RKO (cell line): Measurements from ENCODE around the gene IL37.
"Not testable (repeated sequence)": the region's sequence is repeated elsewhere in the genome, so short reads cannot be mapped to it uniquely, and the experiment has no call there.

Experiments used
- DNase-seq: peaks from one replicate; pipeline ENCODE4 v3.0.0-alpha.2; 2016; ENCODE audit warnings: low spot score

Gene IL37

DNA sequence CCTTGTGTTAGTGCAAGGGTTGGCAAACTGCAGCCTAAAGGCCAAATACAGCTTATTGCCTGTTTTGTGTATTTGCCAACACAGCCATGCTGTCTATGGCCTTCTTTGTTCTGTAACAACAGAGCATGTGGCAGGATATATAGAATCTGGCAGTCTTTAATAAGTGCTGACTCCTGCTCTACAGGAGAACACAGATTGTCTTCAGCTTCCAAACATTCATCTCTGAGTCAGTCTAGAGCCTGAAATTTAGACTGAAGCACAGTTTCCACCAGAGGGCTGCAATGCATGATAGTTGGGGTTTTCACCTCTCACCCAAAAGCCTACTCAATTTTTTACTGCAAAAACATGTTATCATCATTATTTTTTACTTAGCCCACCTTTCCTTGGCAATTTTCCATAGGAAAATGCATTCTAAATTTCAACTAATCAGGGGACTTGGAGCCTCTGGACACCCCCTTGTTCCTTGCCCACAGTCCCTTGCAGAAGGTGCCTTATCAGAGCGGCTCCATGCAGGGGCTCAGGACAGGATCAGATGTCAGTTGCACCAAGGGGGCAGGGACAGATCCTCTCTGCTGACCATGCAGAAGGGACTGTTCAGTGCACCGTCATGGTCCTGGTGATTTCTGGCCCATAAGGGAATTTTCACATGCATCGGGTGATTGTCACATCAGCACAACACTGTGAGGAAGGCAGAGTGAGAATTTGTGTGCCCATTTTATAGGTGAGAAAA lies 12.4 kb downstream of the IL37 start:
- DNase-seq = no peak

DNA sequence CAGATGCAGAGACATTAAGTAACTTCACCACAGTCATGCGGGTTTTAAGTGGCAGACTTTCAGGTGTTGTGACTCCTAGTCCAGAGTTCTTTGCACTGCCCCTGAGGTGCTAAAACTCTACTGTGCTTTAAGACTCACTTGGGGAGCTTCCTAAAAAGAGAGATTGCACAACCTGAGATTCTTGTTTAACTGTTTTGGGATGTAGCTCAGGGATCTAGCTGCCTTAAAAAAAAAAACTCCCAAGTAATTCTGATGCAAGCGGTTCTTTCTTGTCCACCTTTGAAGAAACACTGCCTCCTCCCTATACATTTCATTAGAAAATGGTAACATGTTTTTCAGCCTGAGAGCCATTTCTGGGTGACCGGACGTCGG lies 13.0 kb downstream of the IL37 start:
- no peak for DNase-seq

DNA sequence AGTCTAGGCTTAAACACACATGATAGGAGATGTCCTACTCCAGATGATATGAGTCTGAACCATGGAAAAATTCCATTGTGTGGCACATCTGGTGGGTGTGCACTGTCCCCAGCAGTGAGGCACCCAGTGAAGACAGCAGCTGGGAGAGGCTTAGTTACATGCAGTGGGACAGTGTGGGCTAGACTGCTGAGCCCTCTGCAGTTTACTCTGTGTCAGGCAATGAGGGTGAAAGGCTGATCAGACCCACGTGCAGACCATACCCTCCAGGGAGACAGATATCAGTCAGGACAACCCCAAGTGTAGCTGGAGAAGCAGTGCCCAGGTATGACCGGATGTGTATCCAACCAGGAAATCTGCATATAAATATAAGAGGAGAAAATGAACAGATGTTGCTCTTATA lies 13.4 kb downstream of the IL37 start:
- DNase-seq = no peak

DNA sequence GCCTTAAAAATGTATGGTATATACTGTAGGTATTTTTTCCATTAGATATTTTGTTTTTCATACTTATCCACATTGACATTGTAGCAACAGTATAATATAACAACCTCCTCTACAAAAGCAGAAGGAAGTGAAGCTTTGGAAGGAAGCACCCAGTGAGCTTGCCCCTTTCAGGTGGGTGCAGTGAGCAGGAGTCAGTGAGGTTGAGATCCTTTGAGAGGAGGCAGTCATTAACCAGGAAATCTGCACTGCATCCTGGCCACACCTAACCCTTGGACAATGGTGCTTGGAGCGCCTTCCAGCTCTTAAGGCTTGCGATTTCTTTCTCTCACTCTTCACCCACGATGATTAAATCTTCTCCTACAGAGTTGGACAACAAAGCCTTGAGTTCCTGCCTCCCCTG lies 13.9 kb downstream of the IL37 start:
- no peak for DNase-seq

DNA sequence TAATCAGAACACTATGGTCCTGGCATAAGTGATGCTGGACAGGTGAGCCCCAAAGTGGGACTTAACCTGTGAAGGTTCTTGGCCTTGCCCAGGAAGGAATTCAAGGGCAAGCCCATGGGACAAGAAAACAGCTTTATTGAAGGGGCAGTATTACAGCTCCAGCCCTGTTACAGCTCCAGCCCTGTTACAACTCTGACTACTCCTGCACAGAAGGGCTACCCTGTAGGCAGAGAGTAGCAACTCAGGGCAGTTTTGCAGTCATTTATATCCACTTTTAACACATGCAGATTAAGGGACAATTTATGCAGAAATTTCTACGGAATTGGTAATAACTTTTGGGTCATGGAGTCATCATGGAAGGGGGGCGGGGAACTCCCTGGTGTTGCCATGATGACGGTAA lies 15.7 kb downstream of the IL37 start:
- no peak for DNase-seq

DNA sequence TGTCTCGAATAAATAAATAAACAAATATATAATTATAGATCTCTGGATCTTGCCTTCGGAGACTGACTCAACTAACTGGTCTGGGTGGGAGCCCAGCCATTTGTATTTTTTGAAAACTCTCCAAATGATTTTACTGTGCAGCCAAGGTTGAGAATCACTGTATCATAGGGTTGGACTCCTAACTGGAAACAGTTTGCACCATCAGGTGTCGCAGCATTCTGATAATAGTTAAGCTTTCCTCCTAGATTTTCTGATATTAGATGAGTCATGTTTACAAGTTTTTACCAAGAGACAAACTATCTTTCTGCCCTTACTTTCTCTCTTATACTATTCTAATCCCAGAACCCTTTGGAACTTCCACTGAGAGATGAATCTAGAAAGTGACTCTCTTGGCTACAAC lies 16.8 kb downstream of the IL37 start:
- no peak for DNase-seq

DNA sequence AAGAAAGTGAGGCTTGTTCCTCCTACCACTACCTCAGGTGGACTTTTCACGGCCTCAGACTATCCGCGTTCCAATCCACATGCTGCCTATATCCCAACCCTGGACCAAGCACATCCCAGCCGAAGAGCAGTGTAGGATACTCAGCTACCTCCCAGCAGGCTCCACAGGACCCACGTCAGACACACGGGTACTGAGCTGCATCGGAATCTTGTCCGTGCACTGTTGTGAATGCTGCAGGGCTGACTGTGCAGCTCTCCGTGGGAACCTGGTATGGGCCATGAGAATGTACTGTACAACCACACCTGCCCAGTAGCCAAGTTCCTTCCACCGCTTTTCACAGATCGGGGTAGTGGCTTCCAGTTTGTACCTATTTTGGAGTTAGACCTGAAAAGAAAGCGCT lies 22.3 kb downstream of the IL37 start:
- DNase-seq = no peak

DNA sequence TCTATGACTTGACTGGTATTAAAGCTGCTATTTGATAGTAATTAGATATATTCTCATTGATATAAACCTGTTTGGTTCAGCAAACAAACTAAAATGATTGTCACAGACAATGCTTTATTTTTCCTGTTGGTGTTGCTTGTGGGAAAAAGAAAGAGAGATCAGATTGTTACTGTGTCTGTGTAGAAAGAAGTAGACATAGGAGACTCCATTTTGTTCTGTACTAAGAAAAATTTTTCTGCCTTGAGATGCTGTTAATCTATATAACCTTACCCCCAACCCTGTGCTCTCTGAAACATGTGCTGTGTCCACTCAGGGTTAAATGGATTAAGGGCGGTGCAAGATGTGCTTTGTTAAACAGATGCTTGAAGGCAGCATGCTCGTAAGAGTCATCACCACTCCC lies 23.2 kb downstream of the IL37 start:
- not testable (repeated sequence) for DNase-seq

DNA sequence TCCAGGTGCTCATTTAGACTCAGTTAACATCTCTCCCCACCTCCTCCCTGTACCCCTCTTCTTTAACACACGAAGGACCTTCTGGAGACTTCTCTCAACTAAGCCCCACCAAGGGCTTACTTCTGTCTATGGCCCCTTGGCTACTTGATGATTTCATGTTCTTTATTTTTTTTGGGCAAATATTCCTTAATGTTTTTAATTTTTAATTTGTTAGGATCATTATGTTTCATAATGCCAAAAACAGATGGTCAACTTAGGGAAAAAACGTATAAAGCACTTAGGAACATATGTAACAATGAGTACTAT lies 25.9 kb downstream of the IL37 start:
- no peak for DNase-seq

DNA sequence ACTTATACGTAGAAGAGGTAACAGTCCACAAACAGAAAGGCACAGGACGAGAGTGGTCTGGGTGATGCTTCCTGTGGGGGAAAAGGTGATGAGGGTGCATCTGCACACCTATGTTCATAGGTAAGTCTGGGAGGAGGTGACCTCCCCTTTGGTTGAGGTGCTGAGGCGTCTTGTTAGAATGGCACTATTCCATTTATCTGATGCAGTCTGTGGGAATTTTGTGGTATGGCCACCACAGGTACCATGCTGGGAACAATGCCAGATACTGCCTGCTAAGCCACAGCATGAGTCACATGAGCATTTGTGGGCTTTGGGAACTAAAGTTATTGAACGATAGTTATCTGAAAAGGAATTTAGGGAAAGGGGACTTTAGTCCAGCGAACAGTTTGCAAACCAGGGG lies 27.9 kb downstream of the IL37 start:
- DNase-seq = no peak

DNA sequence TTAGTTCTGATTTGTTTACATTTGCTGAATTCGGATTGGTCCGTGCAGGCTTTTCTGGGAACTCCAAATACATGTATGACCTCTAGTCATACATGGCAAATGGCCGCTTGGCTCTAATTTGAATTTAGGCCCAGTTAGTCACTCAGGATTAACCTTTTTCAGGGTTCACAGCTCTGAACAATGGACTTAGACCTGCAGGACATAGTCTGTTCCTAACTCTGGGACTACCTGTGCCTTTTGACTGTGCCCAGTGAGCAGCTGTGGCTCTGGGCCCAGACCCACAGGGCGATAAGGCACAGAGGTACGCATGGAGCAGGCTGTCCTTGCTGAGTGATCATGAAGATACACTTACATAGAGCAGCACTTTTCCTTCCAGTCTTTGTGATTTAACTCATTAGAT lies 28.5 kb downstream of the IL37 start:
- no peak for DNase-seq

DNA sequence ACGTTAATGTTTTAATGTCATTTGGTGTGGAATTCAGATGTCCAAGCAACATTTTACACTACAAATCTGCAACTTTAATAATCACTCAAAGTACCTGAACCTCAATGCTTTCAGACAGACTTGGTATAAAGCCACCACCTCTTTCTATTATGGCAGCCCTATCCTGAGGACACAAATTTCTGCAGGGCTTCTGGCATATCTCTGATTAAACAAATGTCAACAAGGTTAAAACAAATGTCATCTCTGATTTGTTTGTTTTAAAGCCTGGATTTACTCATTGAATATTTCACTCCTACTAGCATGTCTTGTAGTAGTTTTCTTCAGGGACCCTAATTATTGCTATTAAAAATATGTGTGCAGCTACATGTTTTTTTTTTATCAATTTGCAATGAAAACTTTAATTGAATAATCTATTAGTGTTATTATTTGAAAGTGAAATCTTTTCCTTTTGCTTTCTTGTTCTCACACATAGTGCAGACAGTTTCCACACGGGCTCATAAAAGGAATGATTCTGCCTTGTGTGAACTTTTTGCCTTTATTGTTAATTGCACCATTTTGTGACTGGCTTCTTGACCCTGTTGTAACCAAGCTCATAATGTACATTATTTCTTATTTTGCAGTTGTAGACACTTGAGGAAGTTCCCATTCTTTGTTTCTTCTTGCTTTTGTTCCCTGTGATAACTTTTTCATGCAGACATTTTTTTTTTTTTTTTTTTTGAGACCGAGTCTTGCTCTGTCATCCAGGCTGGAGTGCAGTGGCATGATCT lies 30.1 kb downstream of the IL37 start:
- no peak for DNase-seq

DNA sequence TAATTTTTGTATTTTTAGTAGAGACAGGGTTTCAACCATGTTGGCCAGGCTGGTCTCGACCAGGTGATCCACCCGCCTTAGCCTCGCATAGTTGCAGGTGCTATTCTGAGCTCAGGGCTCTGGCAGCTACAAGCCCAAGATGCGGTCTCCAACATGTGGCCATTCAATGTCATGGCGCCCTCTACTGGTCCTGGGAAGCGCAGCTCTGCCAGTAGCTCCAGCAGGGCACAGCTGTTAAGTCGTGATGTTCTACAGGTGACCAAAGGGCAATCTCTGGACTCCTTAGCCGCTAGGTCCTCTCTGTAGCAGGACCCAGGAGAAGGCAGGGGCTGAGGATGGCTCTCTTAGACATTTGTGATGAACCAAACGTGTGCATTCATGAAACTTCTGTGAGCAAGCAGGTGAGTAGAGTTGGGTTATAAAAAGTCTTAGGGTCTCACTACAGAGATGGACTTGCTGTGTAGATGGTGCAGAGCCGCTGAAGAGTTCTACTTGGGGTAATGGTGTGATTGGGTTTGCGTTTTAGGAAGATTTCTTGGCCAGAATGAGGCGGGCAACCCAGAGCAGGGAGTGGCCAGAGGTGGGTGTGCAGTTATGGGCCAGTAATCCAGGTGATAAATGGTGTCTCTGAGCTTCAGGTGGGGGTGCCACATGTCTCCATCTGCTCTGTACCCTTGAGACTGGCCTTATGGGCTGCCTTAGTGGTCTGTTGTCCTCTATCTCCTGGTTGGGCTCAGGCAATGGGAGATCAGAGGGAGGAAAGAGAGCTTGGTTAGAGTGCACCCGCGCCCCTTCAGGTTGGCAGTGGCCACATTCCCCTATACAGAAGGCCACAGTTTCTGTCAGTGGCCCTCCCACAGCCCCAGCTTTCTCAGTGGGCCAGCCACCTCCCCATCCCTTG lies 31.0 kb downstream of the IL37 start:
- peak; percentile 52 for DNase-seq

DNA sequence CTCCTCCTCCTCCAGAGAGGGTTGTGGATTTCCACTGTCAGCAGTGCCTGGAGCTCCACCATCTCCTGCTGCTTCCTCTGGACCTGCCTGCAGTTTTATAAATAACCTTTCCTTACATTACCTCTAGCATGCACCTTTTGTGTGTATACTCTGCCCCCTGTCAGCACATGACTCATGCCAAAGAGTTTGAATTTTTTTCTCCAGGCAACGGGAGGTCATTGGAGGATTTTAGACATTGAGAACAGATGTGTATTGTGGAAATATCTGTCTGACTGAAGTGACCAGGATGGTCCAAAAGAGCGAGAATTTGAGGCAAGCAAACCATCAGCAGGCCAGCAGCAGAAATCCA lies 31.7 kb downstream of the IL37 start:
- DNase-seq = no peak

DNA sequence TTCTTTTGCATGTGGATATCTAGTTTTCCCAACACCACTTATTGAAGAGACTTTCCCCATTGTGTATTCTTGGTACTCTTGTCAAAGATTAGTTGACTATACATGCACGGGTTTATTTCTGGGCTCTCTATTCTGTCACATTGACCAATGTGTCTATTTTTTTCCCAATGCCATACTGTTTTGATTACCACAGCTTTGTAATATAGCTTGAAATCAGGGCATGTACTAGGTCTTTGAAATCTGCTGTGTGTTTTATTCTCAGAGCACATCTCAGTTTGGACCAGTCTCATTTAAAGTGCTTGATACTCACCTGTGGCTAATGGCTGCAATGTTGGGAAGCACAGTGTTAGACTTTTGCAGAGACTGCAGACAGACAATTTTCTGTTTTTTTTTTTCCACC lies 34.0 kb downstream of the IL37 start:
- DNase-seq = no peak

DNA sequence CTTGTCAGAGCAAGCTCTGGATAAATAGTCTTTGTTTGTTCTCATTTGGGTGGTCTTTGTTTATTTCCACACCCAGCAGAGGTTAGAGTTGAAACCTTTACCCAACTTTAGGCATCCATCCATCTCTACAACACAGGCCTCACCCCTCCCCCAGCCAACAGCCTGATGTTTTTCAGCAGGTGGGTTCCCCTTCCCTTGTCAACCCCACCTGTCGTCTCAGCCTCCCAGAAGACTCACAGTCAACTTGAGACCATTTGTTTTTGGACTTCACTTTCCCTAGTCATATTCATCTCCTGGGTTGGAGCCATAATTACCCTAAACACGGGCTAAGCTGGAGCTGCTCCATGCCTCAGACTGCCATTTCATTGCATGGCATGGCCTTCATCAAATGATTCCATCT lies 35.1 kb downstream of the IL37 start:
- DNase-seq = no peak

DNA sequence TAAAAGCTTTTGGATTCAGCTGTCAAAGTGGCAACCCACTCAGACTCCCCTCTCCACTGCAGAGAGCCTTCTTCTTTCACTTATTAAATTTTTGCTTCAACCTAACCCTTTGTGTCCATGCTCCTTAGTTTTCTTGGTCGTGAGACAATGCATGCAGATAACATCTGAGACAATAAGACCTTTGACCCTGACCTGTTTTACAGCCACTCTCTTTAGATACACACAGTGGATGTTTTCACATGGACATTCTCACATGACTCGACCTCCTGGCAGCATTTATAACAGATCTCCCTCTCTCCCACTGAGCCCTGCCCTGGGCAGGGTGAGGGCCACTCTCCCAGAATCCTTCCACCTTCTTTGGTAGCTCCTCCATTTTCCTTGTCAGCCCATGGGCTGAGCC lies 36.4 kb downstream of the IL37 start:
- no peak for DNase-seq

DNA sequence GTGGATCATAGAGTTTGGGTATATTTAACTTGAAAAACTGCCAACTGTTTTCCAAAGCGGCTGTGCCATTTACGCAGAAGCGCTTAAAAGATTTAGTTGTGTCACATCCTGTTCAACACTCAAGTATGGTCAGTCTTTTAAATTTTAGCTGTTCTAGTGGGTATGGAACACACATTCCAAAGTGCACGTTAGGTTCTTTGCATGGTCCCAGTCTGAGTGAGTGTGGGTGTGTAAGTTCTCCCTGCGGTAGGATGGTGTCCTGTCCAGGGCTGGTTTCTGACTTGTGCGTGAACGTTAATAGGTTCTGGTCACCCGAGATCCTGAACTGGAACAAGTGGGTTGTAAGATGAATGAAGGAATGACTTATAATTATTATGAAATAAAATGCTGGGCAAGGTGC lies 38.5 kb downstream of the IL37 start:
- DNase-seq = no peak

DNA sequence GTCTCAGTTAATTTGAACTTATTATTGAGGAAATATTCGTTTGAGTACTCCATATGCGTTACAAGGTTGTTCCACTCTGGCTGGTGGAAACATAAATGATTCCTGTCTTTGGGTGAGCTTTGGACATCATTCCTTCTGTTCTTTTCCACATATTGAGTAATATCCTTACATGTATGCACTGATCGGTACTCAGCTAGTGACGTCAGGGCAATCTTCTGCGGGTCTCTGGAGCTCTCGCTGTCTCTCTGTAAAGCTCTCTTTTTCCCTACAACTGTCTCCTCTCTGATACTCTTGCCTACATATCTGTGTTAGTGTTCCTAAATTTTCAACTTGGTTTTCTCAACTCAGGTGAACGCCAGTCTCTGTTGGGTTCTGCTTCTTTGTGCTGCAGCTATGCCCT lies 43.4 kb downstream of the IL37 start:
- DNase-seq = no peak

DNA sequence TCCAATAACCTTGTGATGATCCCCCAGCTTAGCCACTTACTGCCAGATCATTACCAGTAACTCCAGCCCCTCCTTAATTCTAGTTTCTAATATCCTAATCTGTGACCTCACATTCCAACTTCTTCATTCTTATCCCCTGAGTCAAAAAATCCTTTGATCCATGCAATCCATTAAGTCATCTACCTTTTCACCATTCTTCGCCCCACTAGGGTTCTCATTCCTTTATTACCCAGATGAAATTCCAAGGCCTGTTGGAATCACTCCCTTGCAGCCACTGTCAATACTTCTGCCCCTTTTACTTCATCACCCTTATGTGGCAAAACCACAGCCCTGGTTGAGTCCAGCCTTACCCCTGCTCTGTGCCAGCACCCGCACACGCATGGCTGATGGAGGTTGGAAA lies 46.5 kb downstream of the IL37 start:
- DNase-seq = no peak

DNA sequence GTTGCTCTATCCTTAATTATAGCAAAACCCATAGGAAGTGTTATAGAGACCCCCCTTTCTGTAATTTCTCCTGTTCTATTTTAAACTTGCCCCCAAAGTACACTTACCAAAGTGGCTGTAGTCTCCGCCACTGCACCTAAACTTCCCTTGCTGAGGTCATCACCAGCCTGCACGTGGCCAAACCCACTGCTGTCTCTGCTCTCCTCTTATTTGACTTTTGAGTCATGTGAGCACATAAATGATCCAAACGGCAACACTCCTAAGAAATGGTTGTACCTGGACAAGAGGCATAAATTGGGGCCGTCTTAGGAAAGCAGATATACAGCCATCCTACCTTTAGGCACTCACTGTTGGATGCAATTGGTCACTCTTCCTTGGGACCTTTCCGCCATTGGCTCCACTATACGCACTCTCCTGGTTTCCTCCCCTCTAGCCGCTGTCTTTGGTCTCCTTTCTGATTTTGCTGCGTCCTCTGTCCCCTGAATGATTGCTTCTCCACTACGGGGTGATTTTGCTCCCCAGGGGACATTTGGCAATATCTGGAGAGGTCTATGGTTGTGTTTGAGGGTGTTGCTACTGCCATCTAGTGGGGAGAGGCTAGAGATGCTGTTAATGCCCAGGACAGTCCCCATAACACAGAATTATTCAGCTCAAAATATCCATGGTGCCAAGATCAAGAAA lies 47.6 kb downstream of the IL37 start:
- DNase-seq = peak; percentile 64

DNA sequence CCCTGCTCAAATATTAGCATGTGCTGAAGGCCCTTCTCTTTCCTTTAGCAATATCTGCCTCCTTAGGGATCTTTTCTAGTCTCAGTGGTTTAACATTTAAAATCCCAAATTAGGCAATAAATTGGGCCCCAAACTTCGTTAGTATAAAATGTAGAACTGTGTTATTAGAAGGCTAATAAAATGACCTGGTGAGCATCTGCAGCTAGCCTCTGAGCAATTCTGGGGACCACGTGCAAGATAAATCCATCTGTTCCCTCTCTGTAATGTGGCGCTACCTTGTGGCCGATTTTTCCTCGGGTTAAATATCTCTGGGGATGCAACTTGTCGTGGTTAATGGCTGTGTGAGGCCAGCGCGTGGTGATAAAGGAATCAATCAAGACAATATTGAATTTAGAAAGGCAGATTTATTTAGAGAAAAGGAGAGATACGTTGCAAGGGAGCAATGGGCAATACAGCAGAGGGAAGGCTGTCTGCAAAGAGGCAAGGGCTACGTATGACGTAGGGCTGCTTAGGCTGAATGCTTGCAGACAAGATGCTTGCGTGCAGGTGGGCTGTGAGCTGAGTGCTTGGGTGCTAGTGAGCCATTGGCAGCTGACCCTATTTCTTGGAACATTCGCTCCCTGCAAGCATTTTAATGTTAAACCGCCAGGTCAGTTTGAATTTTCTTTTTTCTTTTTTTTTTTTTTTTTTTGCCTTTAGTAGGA lies 48.3 kb downstream of the IL37 start:
- DNase-seq = peak; percentile 5
